AG04450 (cell line): ENCODE measurements around the gene BMP7. TPM values are rescaled to one million over a fixed set of nuclear protein-coding genes. Genes with fewer than 3 reads are reported as not detected.

Source experiments
- CTCF ChIA-PET: fragments of 300-600, 350-600 bp; formaldehyde crosslinking; extraction: SDS; loops from one replicate; lab custom pipeline; 2022; ENCODE audit warnings: antibody characterized with exemption, inconsistent platforms; lab: Charles Lee
- POLR2A ChIA-PET: fragments of 350-600 bp; formaldehyde crosslinking; extraction: SDS; loops from one replicate; lab custom pipeline; 2021; ENCODE audit warnings: antibody characterized with exemption, inconsistent platforms; lab: Yijun Ruan, JAX
- DNase-seq: peaks from one replicate; pipeline ENCODE4 v3.0.0-alpha.2; 2011; ENCODE audit warnings: low read depth, low spot score
- H3K27ac ChIP-seq: one replicate; pipeline ENCODE4 v1.5.1; 2012; ENCODE audit warnings: low read depth, low read length, control low read depth
- H3K27me3 ChIP-seq: one replicate; pipeline ENCODE4 v1.6.0; 2012; ENCODE audit warnings: low read length; ENCODE audit not compliant: control insufficient read depth, insufficient read depth
- H3K4me3 ChIP-seq: 2 replicates; pipeline ENCODE4 v1.5.1; 2011; ENCODE audit warnings: mild to moderate bottlenecking, low read depth, low read length, control low read depth
- H3K9me3 ChIP-seq: 2 replicates; pipeline ENCODE4 v1.5.1; 2012; ENCODE audit warnings: low read length; ENCODE audit not compliant: control insufficient read depth, insufficient read depth
- CTCF ChIP-seq: IDR thresholded peaks from 2 replicates; pipeline ENCODE4 v1.5.1; 2011; ENCODE audit warnings: low read depth, low read length, control low read depth, inconsistent platforms
- polyA plus RNA-seq: library from polyadenylated mRNA; depleted of rRNA; stranded (reverse); fragments of >200 nt; gene quantifications from 2 replicates; pipeline ENCODE4 v1.2.3, GENCODE V29; 2011; rRNA removed
- small RNA-seq: library from RNA; depleted of rRNA; stranded (forward); fragments of <200 nt; gene quantifications from one replicate; pipeline ENCODE3, GENCODE V24; 2012; ENCODE audit warnings: low read depth; ENCODE audit not compliant: insufficient read length

Gene BMP7
- polyA plus RNA-seq, 1 experiment: not detected

GRCh38 chr20:57124366-57124765, 142.1 kb downstream of the BMP7 start:
- no peak overlapping the region for H3K27ac ChIP-seq
- DNase-seq: no peak
- H3K4me3 ChIP-seq: no peak overlapping the region
- H3K9me3 ChIP-seq: no peaks in the 10 kb centered on the region; the same call in 1 of the 2 replicates
- POLR2A ChIA-PET: no interaction called here
- H3K27me3 ChIP-seq: no peaks in the 10 kb centered on the region
- CTCF ChIA-PET: no interaction called here
- TF ChIP-seq CTCF: no peak

- Histone ChIP-seq H3K4me3 (no peak overlapping the region), H3K27ac (no peak overlapping the region), H3K9me3 (no peaks in the 10 kb centered on the region), H3K27me3 (no peaks in the 10 kb centered on the region)
- POLR2A ChIA-PET: no interaction called here
- DNase-seq: no peak
- TF ChIP-seq CTCF: no peak
- CTCF ChIA-PET: no interaction called here
Observed at GRCh38 chr20:57123504-57123903, 142.9 kb downstream of the BMP7 start.

- POLR2A ChIA-PET: no interaction called here
- Histone ChIP-seq H3K27ac (no peak overlapping the region), H3K4me3 (no peak overlapping the region), H3K27me3 (no peaks in the 10 kb centered on the region), H3K9me3 (no peaks in the 10 kb centered on the region; the same call in 1 of the 2 replicates)
- no peak for TF ChIP-seq CTCF
- CTCF ChIA-PET: no interaction called here
- DNase-seq: no peak
Observed at GRCh38 chr20:57122536-57123489, 143.6 kb downstream of the BMP7 start.

GRCh38 chr20:57118964-57119363, 147.5 kb downstream of the BMP7 start:
- DNase-seq: no peak
- CTCF ChIA-PET: no interaction called here
- H3K4me3 ChIP-seq: no peak overlapping the region
- POLR2A ChIA-PET: no interaction called here
- no peak for TF ChIP-seq CTCF
- H3K9me3 ChIP-seq: peaks cover 9% of the 10 kb centered on the region
- H3K27me3 ChIP-seq: no peaks in the 10 kb centered on the region
- no peak overlapping the region for H3K27ac ChIP-seq

Small RNAs within 50 kb of the gene (small RNA-seq; reads per million reads assigned to genes)
- not detected for gene RF00019

Other genes starting within 250 kb of the BMP7 start
- gene SPO11, start 63.2 kb upstream of the BMP7 start, polyA plus RNA-seq: not detected in 2 replicates
- 43.2 and 45.8 TPM in 2 replicates for gene RAE1, start 84.6 kb upstream of the BMP7 start, polyA plus RNA-seq
- 5.2 and 8.2 TPM in 2 replicates for gene RBM38, start 124.8 kb upstream of the BMP7 start, polyA plus RNA-seq